Activated T-helper 1 cell treated with anti-CD3 and anti-CD28 coated beads, Interleukin-12 subunit alpha, Interleukin-12 subunit beta, Interleukin-2, Interleukin-4 antibody, amounts not matched to agents 30 ng/mL and 10 ng/mL and 1 ng/mL, durations not matched to agents 14 hours and 24 hours and 36 hours (primary cell): ENCODE results near the gene ABHD16B. TPM values are rescaled to one million over a fixed set of nuclear protein-coding genes. Genes with fewer than 3 reads are reported as not detected.

Experiments used
- DNase-seq: peaks from one replicate; pipeline ENCODE4 v3.0.0; 2021; ENCODE audit warnings: low spot score
- H3K27ac Mint-ChIP-seq: one replicate; pipeline ENCODE4 v1.8.0; 2021; ENCODE audit warnings: mild to moderate bottlenecking, mixed read lengths
- H3K27me3 Mint-ChIP-seq: one replicate; pipeline ENCODE4 v1.8.0; 2022; ENCODE audit warnings: mild to moderate bottlenecking, moderate library complexity, mixed read lengths; ENCODE audit not compliant: insufficient read depth
- H3K36me3 Mint-ChIP-seq: one replicate; pipeline ENCODE4 v1.8.0; 2021; ENCODE audit warnings: low read depth, mixed read lengths
- H3K4me1 Mint-ChIP-seq: one replicate; pipeline ENCODE4 v1.8.0; 2021; ENCODE audit warnings: low read depth, mixed read lengths
- H3K4me3 Mint-ChIP-seq: one replicate; pipeline ENCODE4 v1.8.0; 2021; ENCODE audit warnings: mild to moderate bottlenecking, moderate library complexity, mixed read lengths
- H3K9me3 Mint-ChIP-seq: one replicate; pipeline ENCODE4 v1.8.0; 2021; ENCODE audit warnings: mixed read lengths
- intact Hi-C: fragments of 100-400 bp; cut with micrococcal nuclease; formaldehyde crosslinking; loops from one replicate; pipeline ENCODE4 v1.15.1; 2024
- total RNA-seq: library from RNA; stranded (reverse); gene quantifications from 2 replicates; pipeline ENCODE4 v1.2.3, GENCODE V29; 2022

ABHD16B gene
- not detected in 2 replicates for total RNA-seq

- intact Hi-C loops, result no loop called here
- no peak within 1 kb of the TSS for H3K4me3 Mint-ChIP-seq
Observed at GRCh38 chr20:63861365-63861934, at the start of gene ABHD16B. Gene ABHD16B, plus strand, starts transcription at chr20:63861498. Its CDS starts 43 bp downstream, at chr20:63861541.

GRCh38 chr20:63814891-63815614 lies 46.2 kb upstream of the ABHD16B start:
- intact Hi-C loops, result no loop called here
- Mint-ChIP-seq H3K27ac (no peak overlapping the region), H3K9me3 (no peaks in the 10 kb centered on the region), H3K36me3 (no peaks in the 10 kb centered on the region), H3K4me3 (no peak overlapping the region), H3K4me1 (no peaks in the 10 kb centered on the region), H3K27me3 (peaks cover 3% of the 10 kb centered on the region)
- DNase-seq, result no peak

More at GRCh38 chr20:63861365-63861934, at the start of gene ABHD16B:
- DNase-seq, result no peak
- Mint-ChIP-seq H3K27me3 (no peaks in the 10 kb centered on the region), H3K4me1 (peaks cover 19% of the 10 kb centered on the region), H3K36me3 (peaks cover 14% of the 10 kb centered on the region), H3K27ac (no peak within 1 kb of the TSS), H3K9me3 (no peaks in the 10 kb centered on the region)

GRCh38 chr20:63815615-63816253 lies 45.6 kb upstream of the ABHD16B start:
- peaks cover 3% of the 10 kb centered on the region for H3K27me3 Mint-ChIP-seq
- DNase-seq, result no peak
- H3K9me3 Mint-ChIP-seq, result no peaks in the 10 kb centered on the region
- H3K27ac Mint-ChIP-seq, result no peak overlapping the region
- intact Hi-C loops, result no loop called here
- H3K36me3 Mint-ChIP-seq, result no peaks in the 10 kb centered on the region
- H3K4me1 Mint-ChIP-seq, result no peaks in the 10 kb centered on the region
- H3K4me3 Mint-ChIP-seq, result no peak overlapping the region

GRCh38 chr20:63819224-63819921 lies 41.9 kb upstream of the ABHD16B start:
- no peaks in the 10 kb centered on the region for H3K9me3 Mint-ChIP-seq
- H3K4me1 Mint-ChIP-seq, result no peaks in the 10 kb centered on the region
- peak overlapping the region; percentile 8 for H3K27ac Mint-ChIP-seq
- H3K4me3 Mint-ChIP-seq, result no peak overlapping the region
- intact Hi-C loops, result no loop called here
- peaks cover 6% of the 10 kb centered on the region for H3K27me3 Mint-ChIP-seq
- no peaks in the 10 kb centered on the region for H3K36me3 Mint-ChIP-seq
- no peak for DNase-seq

- Mint-ChIP-seq H3K4me3 (no peak overlapping the region), H3K36me3 (no peaks in the 10 kb centered on the region), H3K9me3 (no peaks in the 10 kb centered on the region), H3K27ac (no peak overlapping the region), H3K27me3 (peaks cover 14% of the 10 kb centered on the region), H3K4me1 (no peaks in the 10 kb centered on the region)
- intact Hi-C loops, result no loop called here
- no peak for DNase-seq
Observed at GRCh38 chr20:63821811-63822210, 39.5 kb upstream of the ABHD16B start.

- Mint-ChIP-seq H3K9me3 (no peaks in the 10 kb centered on the region), H3K36me3 (no peaks in the 10 kb centered on the region), H3K27ac (no peak overlapping the region), H3K4me3 (no peak overlapping the region), H3K4me1 (no peaks in the 10 kb centered on the region), H3K27me3 (peaks cover 14% of the 10 kb centered on the region)
- intact Hi-C loops, result no loop called here
- DNase-seq, result no peak
Observed at GRCh38 chr20:63822276-63822696, 39.0 kb upstream of the ABHD16B start.

- no peak overlapping the region for H3K27ac Mint-ChIP-seq
- intact Hi-C loops, result no loop called here
- H3K27me3 Mint-ChIP-seq, result peaks cover 23% of the 10 kb centered on the region
- H3K9me3 Mint-ChIP-seq, result no peaks in the 10 kb centered on the region
- no peak overlapping the region for H3K4me3 Mint-ChIP-seq
- H3K4me1 Mint-ChIP-seq, result no peaks in the 10 kb centered on the region
- no peak for DNase-seq
- no peaks in the 10 kb centered on the region for H3K36me3 Mint-ChIP-seq
Observed at GRCh38 chr20:63823691-63824311, 37.5 kb upstream of the ABHD16B start.

GRCh38 chr20:63825331-63826118 lies 35.8 kb upstream of the ABHD16B start:
- H3K27ac Mint-ChIP-seq, result no peak overlapping the region
- no peak for DNase-seq
- no peak overlapping the region for H3K4me3 Mint-ChIP-seq
- H3K9me3 Mint-ChIP-seq, result no peaks in the 10 kb centered on the region
- H3K36me3 Mint-ChIP-seq, result no peaks in the 10 kb centered on the region
- intact Hi-C loops, result no loop called here
- peaks cover 37% of the 10 kb centered on the region for H3K27me3 Mint-ChIP-seq
- H3K4me1 Mint-ChIP-seq, result peaks cover 13% of the 10 kb centered on the region

GRCh38 chr20:63826753-63827152 lies 34.5 kb upstream of the ABHD16B start:
- no peak overlapping the region for H3K4me3 Mint-ChIP-seq
- H3K27me3 Mint-ChIP-seq, result peaks cover 37% of the 10 kb centered on the region
- H3K36me3 Mint-ChIP-seq, result no peaks in the 10 kb centered on the region
- intact Hi-C loops, result no loop called here
- no peak overlapping the region for H3K27ac Mint-ChIP-seq
- peaks cover 13% of the 10 kb centered on the region for H3K4me1 Mint-ChIP-seq
- no peak for DNase-seq
- H3K9me3 Mint-ChIP-seq, result no peaks in the 10 kb centered on the region

GRCh38 chr20:63828124-63828523 lies 33.2 kb upstream of the ABHD16B start:
- Mint-ChIP-seq H3K27ac (no peak overlapping the region), H3K4me3 (no peak overlapping the region), H3K36me3 (no peaks in the 10 kb centered on the region), H3K4me1 (peaks cover 13% of the 10 kb centered on the region), H3K27me3 (peaks cover 40% of the 10 kb centered on the region), H3K9me3 (no peaks in the 10 kb centered on the region)
- intact Hi-C loops, result loop anchor here (2.0 kb wide), 1 partner anchor 37 kb away; the partner anchor contains the start of gene TPD52L2
- DNase-seq, result no peak

GRCh38 chr20:63828545-63828944 lies 32.8 kb upstream of the ABHD16B start:
- Mint-ChIP-seq H3K27ac (no peak overlapping the region), H3K36me3 (no peaks in the 10 kb centered on the region), H3K9me3 (no peaks in the 10 kb centered on the region), H3K27me3 (peaks cover 44% of the 10 kb centered on the region), H3K4me1 (peaks cover 13% of the 10 kb centered on the region), H3K4me3 (no peak overlapping the region)
- DNase-seq, result no peak
- intact Hi-C loops, result loop anchor here (2.0 kb wide), 1 partner anchor 36 kb away; the partner anchor contains the start of gene TPD52L2

- peaks cover 13% of the 10 kb centered on the region for H3K4me1 Mint-ChIP-seq
- H3K4me3 Mint-ChIP-seq, result peak overlapping the region; percentile 90
- H3K9me3 Mint-ChIP-seq, result no peaks in the 10 kb centered on the region
- no peak overlapping the region for H3K27ac Mint-ChIP-seq
- H3K36me3 Mint-ChIP-seq, result no peaks in the 10 kb centered on the region
- peaks cover 44% of the 10 kb centered on the region for H3K27me3 Mint-ChIP-seq
- intact Hi-C loops, result loop anchor here (2.0 kb wide), 1 partner anchor 36 kb away; the partner anchor contains the start of gene TPD52L2
- no peak for DNase-seq
Observed at GRCh38 chr20:63828951-63829350, 32.3 kb upstream of the ABHD16B start.
